DOHH2 (cell line): ENCODE results near the gene TOP2A.

Experiments
- CTCF ChIP-seq: fragments of 200-600 bp; sonication (generic); IDR thresholded peaks from one replicate; pipeline ENCODE4 v1.5.1; 2014; ENCODE audit warnings: antibody characterized with exemption, mild to moderate bottlenecking, low read depth, low read length; ENCODE audit not compliant: poor library complexity, severe bottlenecking
- EZH2phosphoT487 ChIP-seq: fragments of 200-600 bp; sonication (generic); IDR thresholded peaks from 2 replicates; pipeline ENCODE4 v1.6.1; 2017; ENCODE audit warnings: borderline replicate concordance, mild to moderate bottlenecking, antibody characterized with exemption, low read length, moderate library complexity, mixed read lengths

- TF ChIP-seq CTCF (no peak), EZH2phosphoT487 (no peak)
Observed at GRCh38 chr17:40372031-40372430, 45.7 kb downstream of the TOP2A start.
